HFFc6 (cell line): ENCODE data around the gene TAF11L12. TPM values are rescaled to one million over a fixed set of nuclear protein-coding genes. Genes with fewer than 3 reads are reported as not detected.
"Not testable (repeated sequence)": the region's sequence is repeated elsewhere in the genome, so short reads cannot be mapped to it uniquely, and the experiment has no call there.

Experiments used
- DNase-seq: peaks from one replicate; pipeline ENCODE4 v3.0.0-alpha.2; 2018
- H3K27ac Mint-ChIP-seq: 2 replicates; pipeline ENCODE4 v1.8.0; 2020; ENCODE audit warnings: mild to moderate bottlenecking, mixed read lengths
- H3K27me3 Mint-ChIP-seq: 2 replicates; pipeline ENCODE4 v1.8.0; 2021; ENCODE audit warnings: mild to moderate bottlenecking, moderate library complexity, mixed read lengths; ENCODE audit not compliant: insufficient read depth
- H3K36me3 Mint-ChIP-seq: 2 replicates; pipeline ENCODE4 v1.8.0; 2021; ENCODE audit warnings: low read depth, mixed read lengths
- H3K4me1 Mint-ChIP-seq: 2 replicates; pipeline ENCODE4 v1.8.0; 2020; ENCODE audit warnings: low read depth, mixed read lengths
- H3K4me3 Mint-ChIP-seq: 2 replicates; pipeline ENCODE4 v1.8.0; 2020; ENCODE audit warnings: mild to moderate bottlenecking, moderate library complexity, mixed read lengths
- H3K9me3 Mint-ChIP-seq: 2 replicates; pipeline ENCODE4 v1.8.0; 2020; ENCODE audit warnings: mild to moderate bottlenecking, mixed read lengths
- CTCF ChIP-seq: fragments of 200-600 bp; sonication (generic); IDR thresholded peaks from 2 replicates; pipeline ENCODE4 v1.5.0; 2021; ENCODE audit warnings: antibody characterized with exemption, mild to moderate bottlenecking
- total RNA-seq, 6 experiments: library from RNA; stranded (reverse); fragmentation: NEBNext Ultra II Directional; extraction: Animal tissue kit (Norgen Biotek cat#: 25700); gene quantifications; 2 replicates in 1 of 6; 3 replicates in 5 of 6; pipeline ENCODE4 v1.2.3, GENCODE V29; 2021

The TAF11L12 gene
- total RNA-seq, 6 experiments from 2014 or later, result not detected

GRCh38 chr5:17619354-17619753 lies 9.2 kb downstream of the TAF11L12 start:
- DNase-seq, result no peak
- TF ChIP-seq CTCF, result no peak
- Mint-ChIP-seq H3K4me1 (no peaks in the 10 kb centered on the region), H3K27ac (no peak overlapping the region), H3K9me3 (no peaks in the 10 kb centered on the region), H3K27me3 (no peaks in the 10 kb centered on the region; the same call in 1 of the 2 replicates), H3K4me3 (no peak overlapping the region), H3K36me3 (no peaks in the 10 kb centered on the region)

GRCh38 chr5:17620627-17621026 lies 10.4 kb downstream of the TAF11L12 start:
- Mint-ChIP-seq H3K27me3 (no peaks in the 10 kb centered on the region; the same call in 1 of the 2 replicates), H3K4me1 (no peaks in the 10 kb centered on the region), H3K4me3 (no peak overlapping the region), H3K9me3 (no peaks in the 10 kb centered on the region), H3K27ac (no peak overlapping the region), H3K36me3 (no peaks in the 10 kb centered on the region)
- TF ChIP-seq CTCF, result peak; percentile 31; the same call in 1 of the 2 replicates
- no peak for DNase-seq

GRCh38 chr5:17625686-17626085 lies 15.5 kb downstream of the TAF11L12 start:
- Mint-ChIP-seq H3K27me3 (no peaks in the 10 kb centered on the region), H3K36me3 (no peaks in the 10 kb centered on the region), H3K9me3 (no peaks in the 10 kb centered on the region), H3K4me3 (no peak overlapping the region), H3K4me1 (no peaks in the 10 kb centered on the region), H3K27ac (no peak overlapping the region)
- no peak for DNase-seq
- TF ChIP-seq CTCF, result no peak

- DNase-seq, H3K4me1 Mint-ChIP-seq, H3K27ac Mint-ChIP-seq: not testable (repeated sequence)
Measured at GRCh38 chr5:17631788-17632187, 21.6 kb downstream of the TAF11L12 start, which contains the start of gene TAF11L13. Gene TAF11L13 (plus strand): TSS chr5:17632088.

GRCh38 chr5:17634160-17634559 lies 24.0 kb downstream of the TAF11L12 start, which contains the start of gene TAF11L14:
Gene TAF11L14 (plus strand): TSS chr5:17634460.
- no peaks in the 10 kb centered on the region for H3K36me3 Mint-ChIP-seq

More at GRCh38 chr5:17631788-17632187, 21.6 kb downstream of the TAF11L12 start, which contains the start of gene TAF11L13:
- not testable (repeated sequence) for H3K9me3 Mint-ChIP-seq, H3K36me3 Mint-ChIP-seq, H3K4me3 Mint-ChIP-seq, H3K27me3 Mint-ChIP-seq

GRCh38 chr5:17649232-17649631 lies 39.0 kb downstream of the TAF11L12 start:
- not testable (repeated sequence) for H3K9me3 Mint-ChIP-seq, H3K27ac Mint-ChIP-seq, H3K4me3 Mint-ChIP-seq, H3K36me3 Mint-ChIP-seq, H3K27me3 Mint-ChIP-seq, DNase-seq, H3K4me1 Mint-ChIP-seq

More at GRCh38 chr5:17634160-17634559, 24.0 kb downstream of the TAF11L12 start, which contains the start of gene TAF11L14:
- TF ChIP-seq CTCF, result no peak
- H3K4me1 Mint-ChIP-seq, result no peaks in the 10 kb centered on the region
- no peak for DNase-seq
- no peak within 1 kb of the TSS for H3K27ac Mint-ChIP-seq
- no peaks in the 10 kb centered on the region; the same call in 1 of the 2 replicates for H3K9me3 Mint-ChIP-seq
- H3K4me3 Mint-ChIP-seq, result no peak within 1 kb of the TSS
- H3K27me3 Mint-ChIP-seq, result no peaks in the 10 kb centered on the region

GRCh38 chr5:17655201-17655759 lies 45.1 kb downstream of the TAF11L12 start:
- not testable (repeated sequence) for H3K27me3 Mint-ChIP-seq, H3K4me1 Mint-ChIP-seq, H3K36me3 Mint-ChIP-seq, DNase-seq, H3K9me3 Mint-ChIP-seq, H3K4me3 Mint-ChIP-seq, H3K27ac Mint-ChIP-seq
